MM.1S (cell line): ENCODE results near the gene CHAC2.

Source experiments
- DNase-seq: peaks from one replicate; pipeline ENCODE4 v3.0.0-alpha.2; 2015
- H2AFZ ChIP-seq: fragments of 300-600 bp; sonication (generic); 2 replicates; pipeline ENCODE4 v1.6.0; 2016; ENCODE audit warnings: antibody characterized with exemption, low read length
- H3F3A ChIP-seq: fragments of 300-600 bp; sonication (generic); 2 replicates; pipeline ENCODE4 v1.6.1; 2016; ENCODE audit warnings: mild to moderate bottlenecking, antibody characterized with exemption, low read length, moderate library complexity, mixed read lengths; ENCODE audit not compliant: insufficient read depth
- H3K27ac ChIP-seq: fragments of 300-600 bp; sonication (generic); 2 replicates; pipeline ENCODE4 v1.5.1; 2016; ENCODE audit warnings: mild to moderate bottlenecking, low read length
- H3K27me3 ChIP-seq: fragments of 300-600 bp; sonication (generic); replicated peaks from 2 replicates; pipeline ENCODE4 v1.6.0; 2016; ENCODE audit warnings: low read length; ENCODE audit not compliant: insufficient read depth
- H3K36me3 ChIP-seq: fragments of 300-600 bp; sonication (generic); replicated peaks from 2 replicates; pipeline ENCODE4 v1.6.1; 2016; ENCODE audit warnings: mild to moderate bottlenecking, low read length, mixed read lengths; ENCODE audit not compliant: insufficient read depth
- H3K4me1 ChIP-seq: fragments of 300-600 bp; sonication (generic); 2 replicates; pipeline ENCODE4 v1.6.1; 2016; ENCODE audit warnings: low read length, mixed read lengths
- H3K4me2 ChIP-seq: fragments of 300-600 bp; sonication (generic); 2 replicates; pipeline ENCODE4 v1.6.0; 2016; ENCODE audit warnings: low read depth, low read length
- H3K4me3 ChIP-seq: fragments of 300-600 bp; sonication (generic); 2 replicates; pipeline ENCODE4 v1.5.1; 2016; ENCODE audit warnings: low read length, mixed read lengths
- H3K79me2 ChIP-seq: fragments of 300-600 bp; sonication (generic); 2 replicates; pipeline ENCODE4 v1.6.1; 2016; ENCODE audit warnings: mixed run types, low read length, mixed read lengths
- H3K9ac ChIP-seq: fragments of 300-600 bp; sonication (generic); 2 replicates; pipeline ENCODE4 v1.6.1; 2016; ENCODE audit warnings: low read length, mixed read lengths
- H3K9me2 ChIP-seq: fragments of 300-600 bp; sonication (generic); replicated peaks from 2 replicates; pipeline ENCODE4 v1.6.1; 2016; ENCODE audit warnings: mild to moderate bottlenecking, low read length, mixed read lengths; ENCODE audit not compliant: insufficient read depth
- H3K9me3 ChIP-seq: fragments of 300-600 bp; sonication (generic); replicated peaks from 2 replicates; pipeline ENCODE4 v1.6.1; 2016; ENCODE audit warnings: mild to moderate bottlenecking, low read length, mixed read lengths; ENCODE audit not compliant: insufficient read depth
- H4K20me1 ChIP-seq: fragments of 300-600 bp; sonication (generic); 2 replicates; pipeline ENCODE4 v1.6.1; 2016; ENCODE audit warnings: mild to moderate bottlenecking, low read length, moderate library complexity, mixed read lengths; ENCODE audit not compliant: insufficient read depth
- EZH2 ChIP-seq: fragments of 300-600 bp; sonication (generic); optimal IDR thresholded peaks from 2 replicates; pipeline ENCODE3; 2017; ENCODE audit warnings: low read depth, mild to moderate bottlenecking, antibody characterized with exemption, low read length, mixed read lengths
- EZH2phosphoT487 ChIP-seq: fragments of 300-600 bp; sonication (generic); IDR thresholded peaks from 2 replicates; pipeline ENCODE4 v1.6.1; 2018; ENCODE audit warnings: antibody characterized with exemption, low read length
- TF ChIP-seq, protein P1 (sequence below): fragments of 300-600 bp; sonication (generic); IDR thresholded peaks from 2 replicates; pipeline ENCODE4 v1.5.1; 2016; ENCODE audit warnings: antibody characterized with exemption, low read length, mixed read lengths

Gene CHAC2

DNA sequence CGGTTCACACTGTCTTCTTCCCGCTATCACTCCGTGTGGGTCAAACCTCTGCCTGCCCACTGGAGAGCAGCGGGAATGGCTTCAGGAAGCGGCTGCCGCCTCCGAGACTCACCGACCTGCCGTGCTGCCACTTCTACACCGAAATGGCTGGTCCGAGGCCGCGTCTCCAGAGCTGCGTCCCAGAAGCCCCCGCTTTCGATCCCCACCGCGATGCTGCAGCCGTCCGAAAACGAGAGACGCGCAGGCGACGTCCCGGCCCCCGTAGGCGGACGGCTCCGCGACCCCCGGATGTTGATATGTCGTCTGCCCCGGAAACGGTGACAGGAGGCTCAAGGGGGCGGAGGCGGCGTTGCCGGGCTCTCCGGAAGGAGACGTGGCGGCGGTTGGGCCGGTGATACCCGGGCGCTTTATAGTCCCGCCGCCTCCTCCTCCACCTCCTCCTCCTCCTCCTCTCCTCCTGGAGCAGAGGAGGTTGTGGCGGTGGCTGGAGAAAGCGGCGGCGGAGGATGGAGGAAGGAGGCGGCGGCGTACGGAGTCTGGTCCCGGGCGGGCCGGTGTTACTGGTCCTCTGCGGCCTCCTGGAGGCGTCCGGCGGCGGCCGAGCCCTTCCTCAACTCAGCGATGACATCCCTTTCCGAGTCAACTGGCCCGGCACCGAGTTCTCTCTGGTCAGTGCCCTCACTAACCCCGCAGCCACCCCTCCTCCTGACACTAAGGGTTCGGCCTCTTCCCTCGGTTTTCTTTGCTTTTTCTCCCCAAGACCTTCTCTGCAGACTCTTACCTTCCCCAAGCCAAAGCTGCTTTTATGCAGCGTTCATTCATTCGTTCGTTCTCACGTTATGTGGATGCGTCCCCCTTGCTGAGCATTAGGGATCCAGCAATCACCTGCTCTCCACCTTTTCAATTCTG, 19.4 kb downstream of the CHAC2 start, which contains the start of the genes ASB3 and ERLEC1:
TSS of gene ASB3 (minus strand) at position 249 of the 909 bp plus-strand sequence. CDS start 21,381 bp downstream, outside the sequence.
TSS of gene ERLEC1 (plus strand) at position 340 of the 909 bp plus-strand sequence. CDS start at position 507, 167 bp downstream.
- Histone ChIP-seq H3K79me2 (peaks cover 100% of the 10 kb centered on the region), H3K4me3 (peak within 1 kb of the TSS; percentile 87), H3K36me3 (no peaks in the 10 kb centered on the region), H3F3A (peaks cover 9% of the 10 kb centered on the region), H4K20me1 (no peaks in the 10 kb centered on the region), H3K9ac (peak within 1 kb of the TSS; percentile 79), H3K4me2 (peak within 1 kb of the TSS; percentile 75), H3K9me2 (no peaks in the 10 kb centered on the region), H3K4me1 (peaks cover 6% of the 10 kb centered on the region; the same call in 1 of the 2 replicates), H3K27ac (peak within 1 kb of the TSS; percentile 62), H3K27me3 (no peaks in the 10 kb centered on the region), H3K9me3 (no peaks in the 10 kb centered on the region), H2AFZ (peak within 1 kb of the TSS; percentile 93)
- TF ChIP-seq EZH2: no peak
- TF ChIP-seq, protein P1, sequence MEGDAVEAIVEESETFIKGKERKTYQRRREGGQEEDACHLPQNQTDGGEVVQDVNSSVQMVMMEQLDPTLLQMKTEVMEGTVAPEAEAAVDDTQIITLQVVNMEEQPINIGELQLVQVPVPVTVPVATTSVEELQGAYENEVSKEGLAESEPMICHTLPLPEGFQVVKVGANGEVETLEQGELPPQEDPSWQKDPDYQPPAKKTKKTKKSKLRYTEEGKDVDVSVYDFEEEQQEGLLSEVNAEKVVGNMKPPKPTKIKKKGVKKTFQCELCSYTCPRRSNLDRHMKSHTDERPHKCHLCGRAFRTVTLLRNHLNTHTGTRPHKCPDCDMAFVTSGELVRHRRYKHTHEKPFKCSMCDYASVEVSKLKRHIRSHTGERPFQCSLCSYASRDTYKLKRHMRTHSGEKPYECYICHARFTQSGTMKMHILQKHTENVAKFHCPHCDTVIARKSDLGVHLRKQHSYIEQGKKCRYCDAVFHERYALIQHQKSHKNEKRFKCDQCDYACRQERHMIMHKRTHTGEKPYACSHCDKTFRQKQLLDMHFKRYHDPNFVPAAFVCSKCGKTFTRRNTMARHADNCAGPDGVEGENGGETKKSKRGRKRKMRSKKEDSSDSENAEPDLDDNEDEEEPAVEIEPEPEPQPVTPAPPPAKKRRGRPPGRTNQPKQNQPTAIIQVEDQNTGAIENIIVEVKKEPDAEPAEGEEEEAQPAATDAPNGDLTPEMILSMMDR: no peak; the same call in 1 of the 2 replicates
- TF ChIP-seq EZH2phosphoT487: no peak
- DNase-seq: peak; percentile 85

DNA sequence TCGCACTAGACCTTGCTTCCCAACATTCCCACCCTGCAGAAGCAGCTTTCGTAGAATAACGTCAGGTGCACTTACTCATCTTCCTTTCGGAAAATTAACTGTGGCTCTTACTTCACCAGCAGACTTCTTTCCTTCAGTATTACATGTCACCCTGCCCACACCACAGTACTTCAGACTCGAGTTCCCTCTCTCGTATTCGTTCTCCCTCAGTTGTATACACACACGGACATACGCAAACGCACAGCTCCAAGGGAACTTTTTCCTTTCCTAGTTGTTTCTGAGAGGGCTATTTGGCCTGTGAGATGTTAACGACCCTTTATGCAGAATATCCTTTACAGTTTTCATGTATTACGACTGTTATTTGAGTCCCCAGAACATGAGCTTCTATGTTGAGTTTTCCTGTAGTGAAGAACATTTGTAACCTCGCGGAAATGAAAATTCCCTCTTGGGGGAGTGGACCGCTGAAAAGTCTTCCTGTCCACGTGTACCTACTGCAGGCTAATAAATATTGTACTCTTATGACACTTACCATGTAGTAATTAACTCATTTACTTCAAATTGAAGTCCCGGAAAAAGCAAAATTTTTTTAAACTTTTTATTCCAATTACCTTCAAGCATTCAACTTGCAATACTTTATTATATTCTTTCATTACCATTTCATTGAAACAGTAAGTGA, 20.1 kb downstream of the CHAC2 start:
- H2AFZ ChIP-seq: peak overlapping the region; percentile 93
- H3K4me2 ChIP-seq: peak overlapping the region; percentile 75
- H4K20me1 ChIP-seq: no peaks in the 10 kb centered on the region
- TF ChIP-seq EZH2 (no peak), EZH2phosphoT487 (no peak)
- TF ChIP-seq, protein P1: no peak
- peak overlapping the region; percentile 79 for H3K9ac ChIP-seq
- H3F3A ChIP-seq: peaks cover 9% of the 10 kb centered on the region
- no peaks in the 10 kb centered on the region for H3K36me3 ChIP-seq
- no peaks in the 10 kb centered on the region for H3K9me3 ChIP-seq
- DNase-seq: peak; percentile 8
- peak overlapping the region; percentile 62 for H3K27ac ChIP-seq
- H3K79me2 ChIP-seq: peaks cover 100% of the 10 kb centered on the region
- no peaks in the 10 kb centered on the region for H3K9me2 ChIP-seq
- peak overlapping the region; percentile 87 for H3K4me3 ChIP-seq
- H3K4me1 ChIP-seq: peaks cover 6% of the 10 kb centered on the region; the same call in 1 of the 2 replicates
- H3K27me3 ChIP-seq: no peaks in the 10 kb centered on the region

DNA sequence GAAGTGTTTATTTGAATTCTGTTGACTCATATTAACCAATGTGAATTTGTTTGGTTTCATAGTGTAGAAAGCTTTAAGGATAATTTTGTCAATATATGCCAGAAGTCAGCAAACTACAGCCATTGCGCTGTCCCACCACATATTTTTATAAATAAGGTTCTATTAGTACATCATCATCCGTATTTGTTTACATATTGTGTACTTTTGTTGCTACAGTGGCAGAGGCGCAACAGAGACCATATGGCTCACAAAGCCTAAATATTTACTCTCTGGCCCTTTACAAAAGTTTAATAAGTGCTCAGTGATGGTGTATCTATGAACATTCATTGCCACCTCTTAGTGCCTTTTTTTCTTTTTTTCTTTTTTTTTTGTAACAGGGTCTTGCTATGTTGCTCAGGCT, 25.7 kb downstream of the CHAC2 start:
- Histone ChIP-seq H3K4me3 (no peak overlapping the region), H3K4me2 (no peak overlapping the region), H3K9me3 (no peaks in the 10 kb centered on the region), H3K36me3 (no peaks in the 10 kb centered on the region; the same call in 1 of the 2 replicates), H4K20me1 (no peaks in the 10 kb centered on the region), H3K9me2 (no peaks in the 10 kb centered on the region), H3K9ac (no peak overlapping the region), H3K27me3 (no peaks in the 10 kb centered on the region), H3K4me1 (no peaks in the 10 kb centered on the region), H3F3A (no peaks in the 10 kb centered on the region), H3K79me2 (peaks cover 50% of the 10 kb centered on the region), H3K27ac (no peak overlapping the region), H2AFZ (no peak overlapping the region)
- no peak for DNase-seq
- TF ChIP-seq EZH2 (no peak), EZH2phosphoT487 (no peak)
- TF ChIP-seq, protein P1: no peak
